Caco-2 (cell line): ENCODE results near the gene RERE. TPM values are rescaled to one million over a fixed set of nuclear protein-coding genes. Genes with fewer than 3 reads are reported as not detected.

Experiments used
- BruUV-seq: library from RNA; stranded (reverse); fragments of 400-500 nt; replicated peaks from 2 replicates; lab custom pipeline; 2021; lab: Mats Ljungman, UMichigan
- CTCF ChIA-PET: fragments of 300-600 bp; sonication (Branson Sonifier 250); formaldehyde crosslinking; loops from one replicate; lab custom pipeline; 2022; ENCODE audit warnings: antibody characterized with exemption; lab: Charles Lee
- POLR2A ChIA-PET: fragments of 300-600 bp; sonication (Branson Sonifier 250); formaldehyde crosslinking; loops from one replicate; lab custom pipeline; 2022; ENCODE audit warnings: antibody characterized with exemption; lab: Charles Lee
- DNase-seq, 2 experiments: peaks; one replicate each; pipeline versions ENCODE4 v3.0.0 to v3.0.0-alpha.2; 2020 to 2022
- H3K27me3 ChIP-seq: replicated peaks from 2 replicates; pipeline ENCODE4 v1.6.0; 2011; ENCODE audit warnings: low read length; ENCODE audit not compliant: control insufficient read depth, insufficient read depth
- H3K36me3 ChIP-seq: 2 replicates; pipeline ENCODE4 v1.5.1; 2011; ENCODE audit warnings: low read length; ENCODE audit not compliant: control insufficient read depth, insufficient read depth
- H3K4me1 ChIP-seq: fragments of 250-450 bp; sonication (Bioruptor Pico); 2 replicates; pipeline ENCODE4 v1.5.1; 2020; ENCODE audit warnings: mild to moderate bottlenecking
- H3K4me3 ChIP-seq: 2 replicates; pipeline ENCODE4 v1.5.1; 2011; ENCODE audit warnings: low read depth, mild to moderate bottlenecking, control low read depth, low read length
- H3K9me3 ChIP-seq: fragments of 250-450 bp; sonication (Bioruptor Pico); 2 replicates; pipeline ENCODE4 v1.5.1; 2020; ENCODE audit warnings: mild to moderate bottlenecking, moderate library complexity
- H3K27ac Mint-ChIP-seq: one replicate; pipeline ENCODE4 v1.8.0; 2022; ENCODE audit warnings: mixed read lengths; ENCODE audit not compliant: unreplicated experiment
- H3K27me3 Mint-ChIP-seq: one replicate; pipeline ENCODE4 v1.8.0; 2022; ENCODE audit warnings: mixed read lengths; ENCODE audit not compliant: insufficient read depth, unreplicated experiment
- H3K36me3 Mint-ChIP-seq: one replicate; pipeline ENCODE4 v1.8.0; 2022; ENCODE audit warnings: mild to moderate bottlenecking, mixed read lengths; ENCODE audit not compliant: insufficient read depth, unreplicated experiment
- H3K4me1 Mint-ChIP-seq: one replicate; pipeline ENCODE4 v1.8.0; 2022; ENCODE audit warnings: low read depth, mixed read lengths; ENCODE audit not compliant: unreplicated experiment
- H3K4me3 Mint-ChIP-seq: one replicate; pipeline ENCODE4 v1.8.0; 2022; ENCODE audit warnings: mild to moderate bottlenecking, moderate library complexity, mixed read lengths; ENCODE audit not compliant: unreplicated experiment
- H3K9me3 Mint-ChIP-seq: one replicate; pipeline ENCODE4 v1.8.0; 2022; ENCODE audit warnings: mixed read lengths; ENCODE audit not compliant: unreplicated experiment
- intact Hi-C: fragments of 100-400 bp; cut with micrococcal nuclease; formaldehyde crosslinking; loops from one replicate; pipeline ENCODE4 v1.10.0; 2022; ENCODE audit not compliant: unreplicated experiment
- total RNA-seq: library from RNA; stranded (reverse); gene quantifications from 2 replicates; pipeline ENCODE4 v1.2.3, GENCODE V29; 2022
- TF ChIP-seq, protein P1 (sequence below), 2 experiments: fragments of 200-600 bp in 1 of 2; IDR thresholded peaks; 1 replicate in 1 of 2; 2 replicates in 1 of 2; pipeline versions ENCODE4 v1.5.1 to v1.8.0; 2011 to 2022; ENCODE audit warnings: antibody characterized with exemption in 1 of 2, control low read depth in 1 of 2, inconsistent platforms in 1 of 2, low read depth in 1 of 2, low read length in 1 of 2, mild to moderate bottlenecking in 1 of 2, moderate library complexity in 1 of 2; ENCODE audit not compliant: insufficient read depth in 1 of 2, severe bottlenecking in 1 of 2, unreplicated experiment in 1 of 2

RERE gene
- total RNA-seq, 1 experiment from 2014 or later, result 85.2 TPM

DNA sequence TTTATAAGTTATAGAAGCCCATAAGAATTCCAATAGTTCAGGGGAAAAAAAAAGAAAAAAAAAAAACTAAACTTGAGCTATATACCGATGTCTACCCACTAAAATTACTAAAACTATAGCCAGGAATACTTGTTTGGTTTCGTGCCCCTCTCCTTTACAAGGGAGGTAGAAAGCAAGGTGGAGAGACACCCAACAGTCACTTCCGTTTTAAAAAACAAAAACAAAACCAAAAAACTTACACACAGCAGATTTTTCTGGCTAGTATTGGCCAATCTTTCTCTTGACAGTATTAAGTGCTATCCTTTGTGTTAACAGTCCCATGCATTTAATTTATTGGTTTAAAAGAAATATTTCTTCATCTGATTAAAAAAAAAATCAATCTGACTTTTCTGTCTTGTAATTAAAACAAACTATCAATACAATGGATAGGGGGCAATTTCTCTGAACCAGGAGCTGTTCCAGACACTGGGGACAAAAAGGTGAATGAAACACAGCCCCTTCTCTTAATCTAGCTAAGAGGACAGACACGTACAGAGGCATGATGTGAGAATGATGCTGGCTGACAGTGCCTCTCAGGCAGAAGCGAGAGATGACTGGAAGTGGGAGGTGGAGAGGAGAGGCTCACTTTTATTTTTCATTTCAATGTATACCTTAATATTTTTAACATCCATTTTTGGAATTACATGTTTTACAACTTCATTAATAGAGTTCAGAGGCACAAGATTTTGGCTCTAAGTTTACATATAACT, 214.8 kb downstream of the RERE start:
- Mint-ChIP-seq H3K27ac (no peak overlapping the region), H3K27me3 (no peaks in the 10 kb centered on the region), H3K4me3 (no peak overlapping the region), H3K4me1 (peaks cover 30% of the 10 kb centered on the region), H3K36me3 (peaks cover 11% of the 10 kb centered on the region), H3K9me3 (no peaks in the 10 kb centered on the region)
- TF ChIP-seq, protein P1, sequence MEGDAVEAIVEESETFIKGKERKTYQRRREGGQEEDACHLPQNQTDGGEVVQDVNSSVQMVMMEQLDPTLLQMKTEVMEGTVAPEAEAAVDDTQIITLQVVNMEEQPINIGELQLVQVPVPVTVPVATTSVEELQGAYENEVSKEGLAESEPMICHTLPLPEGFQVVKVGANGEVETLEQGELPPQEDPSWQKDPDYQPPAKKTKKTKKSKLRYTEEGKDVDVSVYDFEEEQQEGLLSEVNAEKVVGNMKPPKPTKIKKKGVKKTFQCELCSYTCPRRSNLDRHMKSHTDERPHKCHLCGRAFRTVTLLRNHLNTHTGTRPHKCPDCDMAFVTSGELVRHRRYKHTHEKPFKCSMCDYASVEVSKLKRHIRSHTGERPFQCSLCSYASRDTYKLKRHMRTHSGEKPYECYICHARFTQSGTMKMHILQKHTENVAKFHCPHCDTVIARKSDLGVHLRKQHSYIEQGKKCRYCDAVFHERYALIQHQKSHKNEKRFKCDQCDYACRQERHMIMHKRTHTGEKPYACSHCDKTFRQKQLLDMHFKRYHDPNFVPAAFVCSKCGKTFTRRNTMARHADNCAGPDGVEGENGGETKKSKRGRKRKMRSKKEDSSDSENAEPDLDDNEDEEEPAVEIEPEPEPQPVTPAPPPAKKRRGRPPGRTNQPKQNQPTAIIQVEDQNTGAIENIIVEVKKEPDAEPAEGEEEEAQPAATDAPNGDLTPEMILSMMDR (IDR thresholded peaks at IDR 0.05; ENCODE audit: insufficient read depth in 1 of 2, low read depth in 1 of 2, low read length in 1 of 2, severe bottlenecking in 1 of 2, unreplicated experiment in 1 of 2), result no peak
- Histone ChIP-seq H3K27me3 (no peaks in the 10 kb centered on the region), H3K9me3 (no peaks in the 10 kb centered on the region), H3K4me3 (no peak overlapping the region), H3K4me1 (peaks cover 5% of the 10 kb centered on the region; the same call in 1 of the 2 replicates), H3K36me3 (no peaks in the 10 kb centered on the region)
- intact Hi-C loops, result no loop called here
- CTCF ChIA-PET, result no interaction called here
- no TSS peak for BruUV-seq
- no peak for DNase-seq
- POLR2A ChIA-PET, result no interaction called here

DNA sequence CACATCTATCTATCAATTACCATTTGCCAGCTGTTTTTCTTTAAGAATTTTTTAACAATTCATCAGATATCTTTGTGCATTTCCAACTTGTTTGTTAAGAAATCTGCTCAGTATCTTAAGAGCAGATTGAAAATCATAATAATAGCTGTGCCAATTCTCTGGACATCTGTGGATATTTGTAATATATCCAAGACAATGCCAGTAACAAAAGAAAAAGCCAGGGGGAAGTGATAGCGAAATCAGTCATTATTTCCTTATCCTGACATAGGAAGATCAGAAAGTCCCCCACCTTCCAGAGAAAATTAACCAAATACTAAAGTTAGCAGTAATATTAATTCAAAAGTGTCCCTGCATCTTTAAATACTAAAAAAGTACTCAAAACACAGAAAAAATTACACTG, 217.1 kb downstream of the RERE start:
- CTCF ChIA-PET, result no interaction called here
- H3K27ac Mint-ChIP-seq, result no peak overlapping the region

DNA sequence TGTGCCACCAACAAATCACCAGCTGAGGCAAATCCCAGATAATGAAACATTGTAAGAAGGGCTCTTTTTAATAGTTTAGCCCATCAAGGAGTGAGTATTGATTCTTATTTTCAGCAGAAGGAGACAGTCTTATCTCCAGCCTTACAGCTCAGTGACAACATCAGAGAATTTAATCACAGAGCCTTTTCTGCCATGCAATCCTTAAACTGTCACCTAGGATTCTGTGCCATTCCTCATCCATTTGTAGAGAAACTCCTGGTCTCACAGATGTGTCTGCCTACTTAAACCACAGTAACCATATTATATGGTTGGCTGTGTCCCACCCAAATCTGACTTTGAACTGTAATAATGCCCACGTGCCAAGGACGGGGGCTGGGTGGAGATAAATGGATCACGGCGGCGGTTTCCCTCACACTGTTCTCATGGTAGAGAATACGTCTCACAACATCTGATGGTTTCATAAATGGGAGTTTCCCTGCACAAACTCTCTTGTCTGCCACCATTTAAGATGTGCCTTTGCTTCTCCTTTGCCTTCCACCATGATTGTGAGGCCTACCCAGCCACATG, 217.7 kb downstream of the RERE start:
- Histone ChIP-seq H3K4me1 (peaks cover 5% of the 10 kb centered on the region; the same call in 1 of the 2 replicates), H3K36me3 (no peaks in the 10 kb centered on the region; the same call in 1 of the 2 replicates), H3K27me3 (no peaks in the 10 kb centered on the region), H3K4me3 (no peak overlapping the region), H3K9me3 (no peaks in the 10 kb centered on the region)
- Mint-ChIP-seq H3K4me3 (no peak overlapping the region), H3K9me3 (no peaks in the 10 kb centered on the region), H3K36me3 (peaks cover 11% of the 10 kb centered on the region), H3K27me3 (no peaks in the 10 kb centered on the region), H3K4me1 (peaks cover 30% of the 10 kb centered on the region), H3K27ac (peak overlapping the region; percentile 59)
- POLR2A ChIA-PET, result no interaction called here
- CTCF ChIA-PET, result no interaction called here
- intact Hi-C loops, result no loop called here
- no TSS peak for BruUV-seq
- TF ChIP-seq, protein P1 (IDR thresholded peaks at IDR 0.05; ENCODE audit: insufficient read depth in 1 of 2, low read depth in 1 of 2, low read length in 1 of 2, severe bottlenecking in 1 of 2, unreplicated experiment in 1 of 2), result no peak
- DNase-seq, result no peak

More for the DNA sequence above, 217.1 kb downstream of the RERE start:
- Histone ChIP-seq H3K4me3 (no peak overlapping the region), H3K4me1 (peaks cover 5% of the 10 kb centered on the region; the same call in 1 of the 2 replicates), H3K36me3 (no peaks in the 10 kb centered on the region), H3K27me3 (no peaks in the 10 kb centered on the region), H3K9me3 (no peaks in the 10 kb centered on the region)
- POLR2A ChIA-PET, result no interaction called here
- H3K9me3 Mint-ChIP-seq, result no peaks in the 10 kb centered on the region
- TF ChIP-seq, protein P1 (IDR thresholded peaks at IDR 0.05; ENCODE audit: insufficient read depth in 1 of 2, low read depth in 1 of 2, low read length in 1 of 2, severe bottlenecking in 1 of 2, unreplicated experiment in 1 of 2), result no peak
- H3K27me3 Mint-ChIP-seq, result no peaks in the 10 kb centered on the region
- peaks cover 11% of the 10 kb centered on the region for H3K36me3 Mint-ChIP-seq
- DNase-seq, result no peak
- intact Hi-C loops, result no loop called here
- BruUV-seq, result no TSS peak
- H3K4me1 Mint-ChIP-seq, result peaks cover 30% of the 10 kb centered on the region
- no peak overlapping the region for H3K4me3 Mint-ChIP-seq
